Neural cell (in vitro differentiated cells): Measurements from ENCODE around the gene ZBTB7A.

Experiments used
- CTCF ChIP-seq: fragments of 450-650 bp; IDR thresholded peaks from 2 replicates; pipeline ENCODE4 v1.5.1; 2014; ENCODE audit warnings: antibody characterized with exemption, mild to moderate bottlenecking, moderate library complexity; ENCODE audit not compliant: poor library complexity, severe bottlenecking
- EZH2 ChIP-seq: fragments of 200-600, 300-800 bp; shearing (Covaris generic), sonication (generic); IDR thresholded peaks from 2 replicates; pipeline ENCODE4 v1.6.1; 2014; ENCODE audit warnings: antibody characterized with exemption, low read length, borderline replicate concordance, mild to moderate bottlenecking; ENCODE audit not compliant: insufficient read depth, poor library complexity, severe bottlenecking
- MXI1 ChIP-seq: fragments of 450-650 bp; conservative IDR thresholded peaks from 2 replicates; pipeline ENCODE4 v1.6.1; 2014; ENCODE audit warnings: antibody characterized with exemption, mild to moderate bottlenecking; ENCODE audit not compliant: poor library complexity, severe bottlenecking
- REST ChIP-seq: IDR thresholded peaks from 2 replicates; pipeline ENCODE4 v1.6.1; 2012; ENCODE audit warnings: borderline replicate concordance
- SMC3 ChIP-seq: fragments of 450-650 bp; conservative IDR thresholded peaks from 2 replicates; pipeline ENCODE4 v1.6.1; 2014; ENCODE audit warnings: antibody characterized with exemption, mild to moderate bottlenecking, moderate library complexity; ENCODE audit not compliant: poor library complexity
- TAF1 ChIP-seq: IDR thresholded peaks from 2 replicates; pipeline ENCODE4 v1.6.1; 2012; ENCODE audit warnings: low read depth

GRCh38 chr19:4037301-4037949 is 29.3 kb downstream of the ZBTB7A start:
- no peak for TF ChIP-seq TAF1
- TF ChIP-seq REST = no peak
- TF ChIP-seq CTCF = no peak
- no peak for TF ChIP-seq SMC3
- TF ChIP-seq EZH2 = no peak
- TF ChIP-seq MXI1 = no peak
